Activated T-helper 1 cell treated with anti-CD3 and anti-CD28 coated beads, Interleukin-2, amount 50 U/mL, for 16 hours (primary cell): ENCODE measurements around the gene TNFSF8.

ENCODE experiments used
- DNase-seq, 2 donors: peaks; one replicate each; pipeline ENCODE4 v3.0.0-alpha.2; 2020; ENCODE audit warnings: low read depth in 1 of 2, low spot score in 1 of 2

TNFSF8 gene

GRCh38 chr9:114878879-114879564, 51.4 kb downstream of the TNFSF8 start:
- no peak for DNase-seq

- no peak for DNase-seq
These were observed 60.5 kb downstream of the TNFSF8 start for GRCh38 chr9:114869845-114870244.

- DNase-seq: no peak
These were observed 61.0 kb downstream of the TNFSF8 start for GRCh38 chr9:114869378-114869777.

- DNase-seq: no peak
These were observed 63.1 kb downstream of the TNFSF8 start for GRCh38 chr9:114867327-114867726.

- no peak for DNase-seq
These were observed 65.9 kb downstream of the TNFSF8 start for GRCh38 chr9:114864471-114864870.

- no peak for DNase-seq
These were observed 68.3 kb downstream of the TNFSF8 start for GRCh38 chr9:114861922-114862605.

- DNase-seq: no peak
These were observed 69.1 kb downstream of the TNFSF8 start for GRCh38 chr9:114861273-114861672.

- no peak for DNase-seq
These were observed 70.2 kb downstream of the TNFSF8 start for GRCh38 chr9:114860187-114860586.

- no peak for DNase-seq
These were observed 73.5 kb downstream of the TNFSF8 start for GRCh38 chr9:114856942-114857315.

GRCh38 chr9:114856215-114856941, 74.0 kb downstream of the TNFSF8 start:
- DNase-seq: no peak

- DNase-seq: no peak
These were observed 74.9 kb downstream of the TNFSF8 start for GRCh38 chr9:114855488-114855887.

- no peak for DNase-seq
These were observed 75.5 kb downstream of the TNFSF8 start for GRCh38 chr9:114854736-114855355.

- DNase-seq: no peak
These were observed 77.1 kb downstream of the TNFSF8 start for GRCh38 chr9:114853071-114853855.

GRCh38 chr9:114852050-114852594, 78.3 kb downstream of the TNFSF8 start:
- DNase-seq: no peak

- no peak for DNase-seq
These were observed 79.1 kb downstream of the TNFSF8 start for GRCh38 chr9:114851306-114851705.
